Stimulated activated CD8-positive, alpha-beta memory T cell treated with anti-CD3 and anti-CD28 coated beads, Interleukin-7, amount 100 ng/mL, for 1 hour (primary cell): Measurements from ENCODE around the gene EHMT2.
A peak's percentile ranks its signal among the peaks of the same experiment; 100 is the strongest.
"Not testable (repeated sequence)": the region's sequence is repeated elsewhere in the genome, so short reads cannot be mapped to it uniquely, and the experiment has no call there.

Experiments used
- DNase-seq, 2 donors: peaks; one replicate each; pipeline ENCODE4 v3.0.0-alpha.2; 2020; ENCODE audit warnings: low read depth in 2 of 2

EHMT2 gene

DNA sequence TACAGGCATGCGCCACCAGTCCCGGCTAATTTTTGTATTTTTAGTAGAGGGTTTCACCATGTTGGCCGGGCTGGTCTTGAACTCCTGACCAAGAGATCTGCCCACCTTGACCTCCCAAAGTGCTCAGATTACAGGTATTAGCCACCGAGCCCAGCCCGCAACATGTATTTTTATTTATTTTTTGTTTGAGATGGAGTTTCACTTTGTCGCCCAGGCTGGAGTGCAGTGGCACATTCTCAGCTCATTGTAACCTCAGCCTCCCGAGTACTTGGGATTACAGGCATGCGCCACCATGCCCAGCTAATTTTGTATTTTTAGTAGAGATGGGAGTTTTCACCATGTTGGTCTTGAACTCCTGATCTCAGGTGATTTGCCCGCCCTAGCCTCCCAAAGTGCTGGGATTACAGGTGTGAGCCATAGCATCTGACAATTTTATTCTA is 59.4 kb downstream of the EHMT2 start:
- not testable (repeated sequence) for DNase-seq

DNA sequence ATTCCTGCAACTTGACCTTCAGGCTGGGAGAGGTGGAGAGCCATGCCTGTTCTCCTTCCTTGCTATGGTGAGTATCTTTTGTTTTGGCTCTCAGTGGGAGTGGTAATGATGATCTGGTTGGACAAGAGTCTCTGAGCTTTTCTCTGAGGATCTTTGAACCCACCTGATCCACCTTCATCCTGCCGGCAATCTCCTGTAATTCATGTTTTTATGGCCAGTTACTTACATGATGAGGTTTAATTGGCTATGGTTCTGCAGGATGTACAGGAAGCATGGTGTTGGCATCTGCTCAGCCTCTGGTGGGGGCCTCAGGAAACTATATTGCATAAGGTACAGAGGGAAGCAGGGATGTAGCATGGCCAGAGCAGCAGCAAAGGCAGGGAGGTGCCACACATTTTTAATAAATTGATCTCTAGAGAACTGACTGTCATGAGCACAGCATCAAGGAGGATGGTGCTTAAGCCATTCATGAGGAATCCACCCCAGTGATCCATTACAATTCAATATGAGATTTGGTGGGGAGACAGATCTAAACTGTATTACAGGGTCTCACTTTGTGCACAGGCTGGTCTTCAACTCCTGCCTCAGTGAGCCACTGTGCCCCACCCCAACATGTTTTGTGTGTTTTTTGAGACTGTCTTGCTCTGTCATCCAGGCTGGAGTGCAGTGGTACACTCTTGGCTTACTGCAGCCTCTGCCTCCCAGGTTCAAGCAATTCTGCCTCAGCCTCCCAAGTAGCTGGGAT is 60.0 kb downstream of the EHMT2 start:
- no peak for DNase-seq

DNA sequence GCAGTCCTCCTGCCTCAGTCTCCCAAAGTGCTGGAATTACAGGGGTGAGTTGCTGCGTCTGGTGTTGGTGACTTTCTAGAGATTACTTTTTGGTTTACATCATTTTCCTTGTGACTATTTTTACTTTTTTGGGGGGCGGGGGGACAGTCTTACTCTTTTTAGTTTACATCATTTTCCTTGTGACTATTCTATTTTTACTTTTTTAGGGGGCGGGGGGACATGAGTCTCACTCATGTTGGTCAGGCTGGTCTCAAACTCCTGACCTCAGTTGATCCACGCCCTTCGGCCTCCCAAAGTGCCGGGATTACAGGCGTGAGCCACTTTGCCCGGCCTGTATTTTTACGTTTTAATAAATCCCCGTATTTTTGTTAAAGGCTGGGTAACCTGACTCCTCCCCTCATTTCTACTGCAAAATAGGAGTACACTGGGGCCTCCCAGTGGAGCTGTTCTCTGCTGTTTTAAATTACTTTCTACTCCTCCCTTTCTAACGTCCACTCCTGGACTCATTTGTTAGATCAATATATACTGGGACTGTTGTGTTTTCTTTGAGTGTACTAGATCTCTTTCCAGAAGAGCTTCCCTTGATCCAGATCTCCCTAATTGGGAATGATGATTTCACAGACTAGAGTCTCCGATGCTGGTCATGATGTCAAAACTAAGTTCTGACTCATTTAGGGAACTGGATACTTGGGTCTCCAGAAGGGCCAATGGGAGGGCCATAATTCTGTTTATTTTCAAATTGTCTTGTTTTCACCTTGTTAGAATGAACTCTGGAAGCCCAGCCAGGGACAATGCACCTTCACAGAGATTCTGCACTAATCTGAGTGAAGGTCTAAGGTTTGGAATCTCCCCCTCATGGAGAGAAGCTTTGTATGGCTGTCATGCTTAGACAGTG is 60.8 kb downstream of the EHMT2 start:
- DNase-seq, result no peak

DNA sequence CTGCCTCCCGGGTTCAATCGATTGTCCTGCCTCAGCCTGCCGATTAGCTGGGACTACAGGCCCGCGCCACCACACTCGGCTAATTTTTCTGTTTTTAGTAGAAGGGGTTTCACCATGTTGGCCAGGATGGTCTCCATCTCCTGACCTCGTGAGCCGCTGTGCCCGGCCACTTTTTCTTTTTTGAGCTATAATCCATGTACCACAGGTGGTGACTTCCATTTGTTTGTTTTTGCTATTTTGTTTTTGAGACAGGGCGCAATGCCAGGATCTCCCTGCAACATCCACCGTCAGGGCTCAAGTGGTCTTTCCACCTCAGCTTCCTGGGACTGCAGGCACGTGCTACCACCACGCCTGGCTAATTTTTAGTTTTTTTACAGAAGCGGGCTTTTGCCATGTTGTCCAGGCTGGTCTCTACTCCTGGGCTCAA is 61.4 kb downstream of the EHMT2 start:
- no peak for DNase-seq

DNA sequence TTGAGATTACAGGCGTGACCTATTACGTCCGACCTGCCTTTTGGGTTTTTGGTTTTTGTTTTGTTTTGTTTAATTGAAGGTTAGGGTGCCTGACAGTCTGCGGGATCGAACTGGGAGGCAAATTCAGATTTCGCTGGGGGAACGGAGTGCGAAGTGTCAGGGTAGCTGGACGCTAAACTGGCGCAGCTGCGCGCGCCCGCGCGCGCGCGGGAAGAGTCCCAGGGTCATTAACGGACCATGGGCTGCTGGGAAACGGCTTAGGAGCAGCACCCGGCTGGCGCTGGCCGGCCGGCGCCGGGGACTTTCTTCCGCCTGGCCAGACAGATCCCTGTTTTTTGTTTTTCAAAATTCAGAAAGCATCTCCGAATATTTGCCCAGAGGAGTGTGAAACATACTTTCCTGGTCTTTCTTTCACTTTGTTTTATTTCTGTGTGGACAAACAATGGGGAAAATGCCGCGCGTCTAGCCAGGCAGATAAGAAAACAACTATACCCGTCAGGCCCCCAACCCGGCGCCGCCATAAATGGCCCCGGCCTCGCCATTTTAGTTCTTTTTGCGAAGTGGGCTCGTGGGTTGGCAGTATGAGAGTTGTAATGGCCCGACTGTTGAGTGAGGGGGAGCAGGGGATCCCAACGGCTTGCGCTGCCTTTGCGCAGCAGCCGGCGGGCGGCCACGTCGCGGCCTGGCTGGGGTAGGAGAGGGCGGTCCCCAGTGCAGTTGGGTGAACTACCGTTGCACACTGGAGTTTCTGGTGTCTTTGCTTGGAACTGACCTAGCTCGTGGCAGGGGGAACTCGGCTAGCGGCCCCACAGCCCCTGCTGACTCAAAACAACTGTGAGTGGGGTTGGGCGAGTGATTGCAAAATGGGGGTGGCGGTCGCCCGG is 62.9 kb downstream of the EHMT2 start:
- DNase-seq, result peak; percentile 64 to 67

DNA sequence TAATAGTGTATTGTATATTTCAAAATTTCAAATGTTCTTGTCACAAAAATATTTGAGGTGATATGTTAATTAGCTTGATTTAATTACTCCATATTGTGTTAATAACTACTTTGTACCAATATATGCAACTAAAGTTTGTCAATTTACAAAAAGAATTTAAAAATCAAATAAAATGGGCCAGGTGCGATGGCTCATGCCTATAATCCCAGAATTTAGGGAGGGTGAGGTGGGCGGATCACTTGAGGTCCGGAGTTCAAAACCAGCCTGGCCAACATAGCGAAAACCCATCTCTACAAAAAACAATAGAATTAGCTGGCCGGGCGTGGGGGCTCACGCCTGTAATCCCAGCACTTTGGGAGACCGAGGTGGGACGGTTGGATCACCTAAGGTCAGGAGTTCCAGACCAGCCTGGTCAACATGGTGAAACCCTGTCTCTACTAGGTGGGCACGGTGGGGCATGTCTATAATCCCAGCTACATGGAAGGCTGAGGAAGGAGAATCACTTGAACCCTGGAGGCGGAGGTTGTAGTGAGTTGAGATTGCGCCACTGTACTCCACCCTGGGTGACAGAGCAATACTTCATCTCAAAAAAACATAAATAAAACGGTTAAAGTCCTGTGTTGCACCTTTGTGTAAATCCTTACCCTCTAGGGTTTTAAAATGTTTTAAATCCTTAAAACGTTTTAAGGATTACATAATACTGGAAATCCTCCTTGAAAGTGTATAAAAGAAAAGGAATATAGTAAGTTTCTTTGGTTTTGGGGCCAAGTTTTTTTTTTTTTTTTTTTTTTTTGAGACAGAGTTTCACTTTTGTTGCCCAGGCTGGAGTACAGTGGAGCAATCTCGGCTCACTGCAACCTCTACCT is 65.9 kb downstream of the EHMT2 start:
- DNase-seq, result no peak

DNA sequence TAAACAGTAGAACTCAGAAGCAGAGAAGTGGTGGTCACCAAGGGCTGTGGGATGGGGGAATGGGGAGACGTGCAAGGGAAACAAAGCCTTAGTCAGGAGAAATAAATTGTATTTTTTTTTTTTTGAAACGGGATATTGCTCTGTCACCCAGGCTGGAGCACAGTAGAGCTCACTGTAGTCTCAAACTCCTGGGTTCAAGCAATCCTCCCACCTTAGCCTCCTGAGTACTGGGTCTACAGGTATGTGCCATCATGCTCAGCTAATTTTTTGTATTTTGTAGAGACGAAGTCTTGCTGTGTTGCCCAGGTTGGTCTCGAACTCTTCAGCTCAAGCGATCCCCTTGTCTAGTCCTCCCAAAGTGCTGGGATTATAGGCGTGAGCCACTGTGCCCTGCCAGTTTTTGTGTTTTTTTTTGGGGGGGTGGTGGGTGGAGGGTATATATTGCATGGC is 66.6 kb downstream of the EHMT2 start:
- no peak for DNase-seq
